NAMALWA (cell line): Measurements from ENCODE around the gene MARCHF6.
"Not testable (repeated sequence)": the region's sequence is repeated elsewhere in the genome, so short reads cannot be mapped to it uniquely, and the experiment has no call there.

Source experiments
- DNase-seq: peaks from one replicate; pipeline ENCODE4 v3.0.0-alpha.2; 2015; ENCODE audit warnings: low spot score

The MARCHF6 gene

DNA sequence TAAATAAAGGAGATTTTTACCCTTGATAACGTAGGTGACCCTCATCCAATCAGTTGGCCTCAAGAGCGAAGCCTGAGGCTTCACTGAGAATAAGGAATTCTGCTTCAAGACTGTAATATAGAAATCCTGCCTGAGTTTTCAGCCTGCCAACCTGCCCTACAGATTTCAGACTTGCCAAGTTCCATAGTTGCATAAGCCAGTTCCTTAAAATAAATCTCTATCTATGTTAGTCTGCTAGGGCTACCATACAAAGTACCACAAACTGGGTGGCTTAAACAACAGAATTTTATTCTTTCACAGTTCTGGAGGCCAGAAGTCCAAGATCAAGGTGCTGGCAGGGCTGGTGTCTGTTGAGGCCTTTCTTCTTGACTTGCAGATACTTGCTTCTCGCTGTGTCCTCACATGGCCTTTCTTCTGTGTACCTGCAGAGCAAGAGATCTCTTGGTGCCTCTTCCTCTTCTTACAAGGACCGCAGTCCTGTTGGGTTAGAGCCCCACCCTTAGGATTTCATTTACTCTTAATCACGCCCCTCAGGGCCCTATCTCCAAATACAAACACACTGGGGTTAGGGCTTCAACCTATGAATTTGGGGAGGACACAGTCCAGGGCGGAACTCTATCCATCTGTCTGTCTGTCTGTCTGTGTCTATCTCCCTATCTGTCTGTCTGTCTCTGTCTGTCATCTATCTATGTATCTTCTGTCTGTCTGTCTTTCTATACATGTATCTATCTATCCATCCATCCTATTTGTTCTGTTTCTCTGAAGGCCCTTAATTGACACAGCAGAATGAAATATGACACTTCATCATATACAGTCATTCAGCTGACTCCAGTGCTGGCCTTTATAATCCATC is 28.8 kb upstream of the MARCHF6 start:
- DNase-seq = no peak

DNA sequence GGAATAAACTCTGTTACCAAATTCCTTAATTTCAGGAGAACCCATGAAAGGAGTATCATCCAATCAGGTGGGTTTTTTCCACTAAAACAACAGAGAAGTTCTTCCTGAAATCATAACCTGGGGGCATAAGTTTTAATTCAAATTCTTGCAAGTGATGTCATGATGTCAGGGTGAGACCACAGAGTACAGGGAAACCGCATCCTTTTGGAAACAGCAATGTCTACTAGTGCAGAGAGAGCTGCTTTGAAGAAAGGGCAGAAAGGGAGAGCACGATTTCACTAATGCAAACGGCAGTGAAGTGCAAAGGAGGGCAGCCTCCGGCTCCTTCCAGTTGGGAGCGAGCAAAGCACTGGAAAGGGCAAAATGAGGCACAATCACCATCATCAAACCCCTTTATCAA is 25.2 kb upstream of the MARCHF6 start:
- DNase-seq = no peak

DNA sequence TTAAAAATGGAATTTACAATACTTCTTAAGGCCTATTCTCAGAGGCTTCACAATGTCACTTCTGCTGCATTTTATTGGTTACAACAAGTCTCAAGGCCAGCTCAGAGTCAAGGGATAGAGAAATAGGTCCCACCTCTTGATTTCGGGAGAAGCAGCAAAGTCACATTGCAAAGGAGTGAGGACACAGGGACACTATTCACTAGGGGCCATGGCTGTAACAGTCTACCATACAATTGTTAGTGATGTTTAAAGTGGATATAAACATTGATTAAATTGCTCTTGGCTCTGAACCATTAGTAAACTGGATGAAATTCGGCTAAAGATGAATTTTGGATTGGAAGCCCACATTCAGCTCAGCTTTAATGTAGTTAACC is 24.1 kb upstream of the MARCHF6 start:
- no peak for DNase-seq

GRCh38 chr5:10329820-10330481 is 23.5 kb upstream of the MARCHF6 start:
- no peak for DNase-seq

GRCh38 chr5:10330511-10331230 is 22.8 kb upstream of the MARCHF6 start:
- no peak for DNase-seq

GRCh38 chr5:10331341-10331796 is 22.1 kb upstream of the MARCHF6 start:
- no peak for DNase-seq

- no peak for DNase-seq
These were observed 21.2 kb upstream of the MARCHF6 start for GRCh38 chr5:10332301-10332700.

- no peak for DNase-seq
These were observed 20.1 kb upstream of the MARCHF6 start for GRCh38 chr5:10333154-10334006.

DNA sequence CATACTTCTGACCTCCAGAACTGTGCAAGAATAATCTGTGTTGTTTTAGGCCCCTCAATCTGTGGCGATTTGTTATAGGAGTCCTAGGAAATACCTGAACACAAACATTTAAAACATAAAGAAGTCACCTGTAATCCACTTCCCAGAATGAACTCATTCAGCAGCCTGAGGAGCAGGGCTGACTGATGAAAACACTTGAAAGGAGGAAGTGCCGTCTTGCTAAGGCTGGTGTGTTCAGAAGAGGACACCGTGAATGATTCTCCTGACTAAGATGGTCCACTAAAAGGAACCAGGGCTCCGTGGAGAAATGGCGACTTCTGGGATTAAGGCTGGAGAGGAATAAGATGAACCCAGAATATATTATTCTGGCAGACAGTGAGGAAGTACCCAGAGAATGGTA is 18.7 kb upstream of the MARCHF6 start:
- no peak for DNase-seq

- no peak for DNase-seq
These were observed 17.6 kb upstream of the MARCHF6 start for GRCh38 chr5:10335711-10336470.

DNA sequence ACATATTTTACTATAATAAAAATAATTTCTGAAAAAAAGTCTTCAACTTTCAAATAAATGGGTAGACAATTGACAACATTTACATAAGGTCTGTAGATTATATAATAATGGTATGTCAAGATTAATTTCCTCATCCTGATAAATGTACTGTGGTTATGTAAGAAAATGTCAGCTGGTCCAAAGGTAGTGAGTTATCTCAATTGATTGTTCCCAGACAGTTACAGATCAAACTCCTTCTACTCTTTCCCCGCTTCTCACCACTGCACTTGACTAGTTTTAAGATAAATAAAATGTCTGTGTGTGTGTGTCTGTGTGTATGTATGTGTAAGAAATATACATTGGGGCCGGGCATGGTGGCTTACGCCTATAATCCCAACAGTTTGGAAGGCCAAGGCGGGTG is 16.4 kb upstream of the MARCHF6 start:
- no peak for DNase-seq

GRCh38 chr5:10337986-10338385 is 15.5 kb upstream of the MARCHF6 start:
- no peak for DNase-seq

DNA sequence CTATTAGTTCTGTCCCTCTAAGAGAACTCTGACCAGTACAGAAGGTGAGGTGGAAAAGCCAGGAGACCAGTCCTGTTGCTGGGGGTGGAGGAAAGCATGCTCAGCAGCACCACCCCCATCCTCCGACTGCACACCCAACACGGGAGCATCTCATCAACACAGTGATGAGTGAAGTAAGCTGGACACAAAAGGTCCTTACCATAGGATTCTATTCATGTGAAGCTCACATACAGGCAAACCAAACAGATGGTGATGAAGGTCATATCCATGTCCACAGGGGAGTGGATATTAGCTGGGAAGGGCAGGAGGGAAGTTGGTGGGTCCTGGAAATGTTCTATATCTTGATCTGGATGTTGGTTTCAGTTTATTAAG is 14.8 kb upstream of the MARCHF6 start:
- DNase-seq = no peak

GRCh38 chr5:10339058-10339811 is 14.3 kb upstream of the MARCHF6 start:
- DNase-seq = no peak

DNA sequence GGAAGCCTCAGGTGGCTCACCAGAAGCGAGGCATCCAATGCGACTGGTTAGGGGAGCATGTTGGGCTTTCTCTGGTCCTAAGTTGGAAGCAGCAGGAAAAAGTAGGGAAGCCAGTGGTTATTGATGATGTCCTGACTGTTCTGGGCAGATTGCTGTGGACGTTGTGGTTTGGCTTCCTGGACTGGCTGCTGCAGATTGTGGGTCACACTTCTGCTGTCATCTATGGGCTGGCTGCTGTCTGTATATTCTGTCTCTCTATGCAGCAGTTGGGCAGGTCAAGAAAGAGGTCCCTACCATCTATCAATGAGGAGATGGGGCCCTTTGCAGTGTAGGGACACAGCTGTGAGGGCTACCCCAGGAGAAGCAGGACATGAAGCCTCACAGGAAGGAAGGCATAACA is 13.5 kb upstream of the MARCHF6 start:
- no peak for DNase-seq

DNA sequence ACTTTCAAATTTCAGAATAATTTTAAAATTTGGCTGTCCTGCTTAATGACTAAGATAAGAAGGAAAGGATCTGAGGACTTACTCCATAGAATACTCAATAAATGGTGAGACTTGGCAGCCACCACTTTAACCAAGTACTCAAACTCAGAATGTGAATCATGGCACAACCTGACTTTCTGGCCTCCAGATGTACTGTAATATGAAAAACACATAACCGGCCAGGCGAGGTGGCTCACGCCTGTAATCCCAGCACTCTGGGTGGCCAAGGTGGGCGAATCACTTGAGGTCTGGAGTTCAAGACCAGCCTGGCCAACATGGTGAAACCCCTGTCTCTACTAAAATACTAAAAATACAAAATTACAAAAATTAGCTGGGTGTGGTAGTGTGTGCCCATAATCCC is 10.0 kb upstream of the MARCHF6 start:
- DNase-seq = no peak

GRCh38 chr5:10344461-10345106 is 8.9 kb upstream of the MARCHF6 start:
- not testable (repeated sequence) for DNase-seq

DNA sequence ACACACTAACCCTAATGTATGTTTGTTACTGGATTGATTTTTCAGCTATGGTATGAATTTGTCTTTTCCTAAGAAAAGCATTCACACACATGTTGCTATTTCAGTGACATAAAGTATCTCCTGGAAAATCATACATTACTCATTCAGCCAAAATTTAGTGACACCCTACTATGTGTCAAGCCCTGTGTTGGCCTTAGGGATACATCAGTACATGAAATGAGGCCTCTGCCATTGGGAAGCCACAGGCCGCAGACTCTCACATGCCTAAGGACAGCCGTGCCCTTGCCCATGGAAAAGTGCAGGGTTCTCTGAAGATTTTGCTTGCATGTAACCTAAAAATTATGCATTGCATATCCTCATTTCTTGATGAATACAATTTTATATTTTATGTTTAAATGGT is 5.2 kb upstream of the MARCHF6 start:
- no peak for DNase-seq

- DNase-seq = no peak
These were observed 2.1 kb upstream of the MARCHF6 start for GRCh38 chr5:10351199-10351905.
